Natural killer cell (primary cell): Measurements from ENCODE around the gene SNX30. TPM values are rescaled to one million over a fixed set of nuclear protein-coding genes. Genes with fewer than 3 reads are reported as not detected.

Experiments used
- ATAC-seq, 3 donors: fragments of 150-1000 bp in 2 of 3; fragments of 200-7000 bp in 1 of 3; cut with Tn5 transposase; 1 replicate in 1 of 3; 2 replicates in 2 of 3; pipeline ENCODE4 v1.10.0; 2021; ENCODE audit warnings: mild to moderate bottlenecking in 2 of 3, moderate library complexity in 2 of 3
- DNase-seq, 2 donors: peaks; one replicate each; pipeline versions ENCODE4 v3.0.0 to v3.0.0-alpha.2; 2013 to 2021; ENCODE audit warnings: mixed read lengths in 1 of 2
- H3K27ac ChIP-seq: one replicate; pipeline ENCODE4 v1.5.1; 2013; ENCODE audit warnings: mild to moderate bottlenecking, low read length
- H3K27me3 ChIP-seq: one replicate; pipeline ENCODE4 v1.6.1; 2013; ENCODE audit warnings: low read length; ENCODE audit not compliant: control insufficient read depth, insufficient read depth
- H3K36me3 ChIP-seq: one replicate; pipeline ENCODE4 v1.6.1; 2013; ENCODE audit warnings: low read length; ENCODE audit not compliant: control insufficient read depth, insufficient read depth
- H3K4me1 ChIP-seq: one replicate; pipeline ENCODE4 v1.6.1; 2013; ENCODE audit warnings: low read length; ENCODE audit not compliant: control insufficient read depth, insufficient read depth
- H3K4me3 ChIP-seq: one replicate; pipeline ENCODE4 v1.5.1; 2013; ENCODE audit warnings: low read length
- H3K9me3 ChIP-seq: one replicate; pipeline ENCODE4 v1.6.1; 2013; ENCODE audit warnings: low read length; ENCODE audit not compliant: control insufficient read depth, insufficient read depth
- H3K27ac Mint-ChIP-seq, 2 donors: one replicate each; pipeline ENCODE4 v1.8.0; 2022; ENCODE audit warnings: mild to moderate bottlenecking in 2 of 2, mixed read lengths in 2 of 2, moderate library complexity in 1 of 2
- H3K27me3 Mint-ChIP-seq, 2 donors: one replicate each; pipeline ENCODE4 v1.8.0; 2022; ENCODE audit warnings: low read depth in 2 of 2, mixed read lengths in 2 of 2
- H3K36me3 Mint-ChIP-seq: one replicate; pipeline ENCODE4 v1.8.0; 2022; ENCODE audit warnings: mixed read lengths
- H3K4me1 Mint-ChIP-seq, 2 donors: one replicate each; pipeline ENCODE4 v1.8.0; 2022; ENCODE audit warnings: mixed read lengths in 2 of 2
- H3K4me3 Mint-ChIP-seq: one replicate; pipeline ENCODE4 v1.8.0; 2022; ENCODE audit warnings: mild to moderate bottlenecking, moderate library complexity, mixed read lengths
- H3K9me3 Mint-ChIP-seq, 2 donors: one replicate each; pipeline ENCODE4 v1.8.0; 2022; ENCODE audit warnings: mixed read lengths in 2 of 2
- WGBS: methylation state at CpG from one replicate; pipeline ENCODE4 v1.1.7; 2013; ENCODE audit warnings: missing lambda C conversion rate; ENCODE audit not compliant: insufficient coverage; 5-methylcytosine and 5-hydroxymethylcytosine counted together
- intact Hi-C: fragments of 100-400 bp; cut with micrococcal nuclease; formaldehyde crosslinking; loops from one replicate; pipeline ENCODE4 v1.14.2; 2022
- total RNA-seq, 4 donors: library from RNA; stranded (reverse); fragments of 120-200 nt in 1 of 4; gene quantifications; one replicate each; pipeline versions ENCODE4 v1.2.3 to v1.2.4, GENCODE V29; 2013 to 2022
- TF ChIP-seq, protein P1 (sequence below): fragments of 200-600 bp; IDR thresholded peaks from one replicate; pipeline ENCODE4 v1.8.0; 2022; ENCODE audit warnings: antibody characterized with exemption

Gene SNX30
- total RNA-seq, 3 donors from 2014 or later (not counting 1 experiment from before 2014, with no cell fraction given) = 8.5 to 10.5 (median 9.3) TPM

DNA sequence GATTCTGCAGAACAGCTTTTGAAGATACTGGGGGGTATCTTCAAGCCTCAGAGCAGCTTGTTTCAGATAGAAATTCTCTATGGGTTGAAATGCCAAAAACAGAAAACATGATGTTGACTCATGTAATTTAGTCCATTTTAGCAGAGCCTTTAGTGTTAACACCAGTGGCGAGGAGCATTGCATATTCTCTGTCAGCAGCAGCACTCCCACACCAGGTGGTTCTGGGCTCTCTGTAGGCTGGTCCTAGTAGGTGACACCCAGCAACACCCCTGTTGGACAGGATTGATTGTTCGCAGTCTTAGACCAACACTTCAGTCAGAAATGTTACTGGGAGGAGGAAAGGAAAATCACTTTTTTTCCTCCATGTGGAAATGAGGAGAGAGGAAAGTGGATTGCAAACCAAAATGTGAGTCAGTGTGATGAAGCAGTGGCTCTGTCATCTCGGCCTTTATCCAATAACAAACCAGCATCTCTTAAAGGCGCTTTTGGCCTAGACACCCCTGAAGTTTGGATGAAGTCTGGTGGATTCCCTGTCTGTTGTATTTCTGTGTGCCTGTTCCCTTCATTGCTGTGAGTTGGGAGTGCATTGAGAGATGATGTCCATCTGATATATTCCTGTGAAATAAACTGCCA lies 123.3 kb downstream of the SNX30 start:
- no peaks in the 10 kb centered on the region for H3K27me3 Mint-ChIP-seq
- DNase-seq (no peak), ATAC-seq (no peak)
- no peak overlapping the region for H3K27ac Mint-ChIP-seq
- H3K36me3 Mint-ChIP-seq = no peaks in the 10 kb centered on the region
- H3K4me3 ChIP-seq = no peak overlapping the region
- intact Hi-C loops = no loop called here
- no peak overlapping the region for H3K4me3 Mint-ChIP-seq
- TF ChIP-seq, protein P1, sequence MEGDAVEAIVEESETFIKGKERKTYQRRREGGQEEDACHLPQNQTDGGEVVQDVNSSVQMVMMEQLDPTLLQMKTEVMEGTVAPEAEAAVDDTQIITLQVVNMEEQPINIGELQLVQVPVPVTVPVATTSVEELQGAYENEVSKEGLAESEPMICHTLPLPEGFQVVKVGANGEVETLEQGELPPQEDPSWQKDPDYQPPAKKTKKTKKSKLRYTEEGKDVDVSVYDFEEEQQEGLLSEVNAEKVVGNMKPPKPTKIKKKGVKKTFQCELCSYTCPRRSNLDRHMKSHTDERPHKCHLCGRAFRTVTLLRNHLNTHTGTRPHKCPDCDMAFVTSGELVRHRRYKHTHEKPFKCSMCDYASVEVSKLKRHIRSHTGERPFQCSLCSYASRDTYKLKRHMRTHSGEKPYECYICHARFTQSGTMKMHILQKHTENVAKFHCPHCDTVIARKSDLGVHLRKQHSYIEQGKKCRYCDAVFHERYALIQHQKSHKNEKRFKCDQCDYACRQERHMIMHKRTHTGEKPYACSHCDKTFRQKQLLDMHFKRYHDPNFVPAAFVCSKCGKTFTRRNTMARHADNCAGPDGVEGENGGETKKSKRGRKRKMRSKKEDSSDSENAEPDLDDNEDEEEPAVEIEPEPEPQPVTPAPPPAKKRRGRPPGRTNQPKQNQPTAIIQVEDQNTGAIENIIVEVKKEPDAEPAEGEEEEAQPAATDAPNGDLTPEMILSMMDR = no peak
- H3K9me3 ChIP-seq = no peaks in the 10 kb centered on the region
- H3K9me3 Mint-ChIP-seq = no peaks in the 10 kb centered on the region
- no peaks in the 10 kb centered on the region for H3K4me1 Mint-ChIP-seq
- H3K27me3 ChIP-seq = no peaks in the 10 kb centered on the region
- H3K4me1 ChIP-seq = no peaks in the 10 kb centered on the region
- H3K27ac ChIP-seq = no peak overlapping the region
- 92% methylated on average over 3 of the region's 4 CpGs for WGBS
- peaks cover 10% of the 10 kb centered on the region for H3K36me3 ChIP-seq

DNA sequence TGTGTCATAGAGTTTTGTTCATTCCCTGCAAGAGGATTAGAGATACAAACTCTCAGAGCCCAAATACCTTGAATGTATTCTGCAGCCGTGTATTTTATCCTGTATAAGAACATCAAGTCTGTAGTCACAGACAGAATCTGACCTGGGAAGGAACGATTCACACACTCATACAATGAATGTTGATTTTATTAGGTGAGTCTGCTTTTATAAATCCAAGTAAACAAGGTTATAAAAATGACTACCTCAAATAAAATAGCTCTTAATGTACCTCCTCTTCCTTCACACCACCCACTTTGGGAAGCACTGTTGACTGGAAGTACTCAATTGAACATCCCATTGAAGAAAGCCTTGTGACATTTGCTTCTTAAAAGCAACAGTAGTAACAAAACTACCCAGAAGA lies 128.2 kb downstream of the SNX30 start:
- H3K9me3 ChIP-seq = no peaks in the 10 kb centered on the region
- Mint-ChIP-seq H3K27ac (no peak overlapping the region), H3K9me3 (no peaks in the 10 kb centered on the region), H3K4me1 (no peaks in the 10 kb centered on the region), H3K27me3 (peaks cover 0 to 3% of the 10 kb centered on the region in 2 donors), H3K4me3 (no peak overlapping the region), H3K36me3 (no peaks in the 10 kb centered on the region)
- H3K27me3 ChIP-seq = no peaks in the 10 kb centered on the region
- intact Hi-C loops = no loop called here
- no peak overlapping the region for H3K4me3 ChIP-seq
- peaks cover 12% of the 10 kb centered on the region for H3K36me3 ChIP-seq
- TF ChIP-seq, protein P1 = no peak
- no peaks in the 10 kb centered on the region for H3K4me1 ChIP-seq
- DNase-seq (no peak), ATAC-seq (no peak)
- no CpG with 5 or more reads among the region's 2 CpGs for WGBS
- H3K27ac ChIP-seq = no peak overlapping the region

DNA sequence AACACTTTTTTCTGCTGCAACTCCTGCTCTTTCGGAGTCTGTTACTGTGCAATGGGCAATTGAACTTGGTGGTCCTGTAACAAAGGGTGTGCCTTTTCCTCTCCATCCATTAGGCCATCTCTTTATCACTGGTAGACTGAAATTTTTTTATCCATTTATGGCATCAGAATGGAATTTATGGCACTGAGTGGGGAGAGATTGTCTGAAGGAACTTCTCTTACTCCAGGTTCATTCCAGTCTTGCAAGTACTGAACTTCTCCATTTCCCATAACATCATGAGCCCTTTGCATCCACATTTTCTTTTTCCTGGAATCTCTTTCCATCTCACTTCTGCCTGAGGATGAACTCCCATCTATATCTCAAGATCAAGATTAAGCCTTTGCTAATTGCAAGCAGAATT lies 130.1 kb downstream of the SNX30 start:
- H3K27ac Mint-ChIP-seq = no peak overlapping the region

More for the DNA sequence above, 130.1 kb downstream of the SNX30 start:
- Mint-ChIP-seq H3K36me3 (no peaks in the 10 kb centered on the region), H3K27me3 (peaks cover 0 to 3% of the 10 kb centered on the region in 2 donors), H3K4me3 (no peak overlapping the region), H3K4me1 (no peaks in the 10 kb centered on the region), H3K9me3 (no peaks in the 10 kb centered on the region)
- Histone ChIP-seq H3K4me3 (no peak overlapping the region), H3K4me1 (no peaks in the 10 kb centered on the region), H3K9me3 (no peaks in the 10 kb centered on the region), H3K27me3 (no peaks in the 10 kb centered on the region), H3K27ac (no peak overlapping the region), H3K36me3 (peaks cover 10% of the 10 kb centered on the region)
- ATAC-seq (no peak), DNase-seq (no peak)
- 100% methylated on average over 1 of the region's 1 CpG for WGBS
- TF ChIP-seq, protein P1 = no peak
- intact Hi-C loops = no loop called here
